ENCODE data around the gene XPOT. TPM values are rescaled to one million over a fixed set of nuclear protein-coding genes. Genes with fewer than 3 reads are reported as not detected.

The XPOT gene
- total and polyA plus RNA-seq, 2 donors (not counting 1 experiment from before 2014, with no cell fraction given): 11.7 to 48.8 TPM

- Histone ChIP-seq H4K20me1 (ENCODE audit: control insufficient read depth, insufficient read depth, low read length, poor library complexity, severe bottlenecking) (no peaks in the 10 kb centered on the region), H3K36me3 (replicated peaks in 1 of 2; ENCODE audit: control extremely low read depth in 1 of 2, control insufficient read depth in 1 of 2, extremely low read depth in 1 of 2, insufficient read depth in 2 of 2, low read length in 1 of 2) (peaks cover 22 to 89% of the 10 kb centered on the region in 2 experiments), H3K9ac (ENCODE audit: low read length) (no peak overlapping the region), H2AFZ (ENCODE audit: insufficient read depth, low read depth, low read length, poor library complexity, severe bottlenecking) (no peak overlapping the region), H3K79me2 (ENCODE audit: control insufficient read depth, insufficient read depth, low read length) (no peaks in the 10 kb centered on the region), H3K27me3 (replicated peaks in 1 of 4; ENCODE audit: control extremely low read depth in 1 of 4, control insufficient read depth in 3 of 4, insufficient read depth in 4 of 4, low read length in 3 of 4) (no peaks in the 10 kb centered on the region), H3K27ac (ENCODE audit: low read length in 2 of 2) (no peak overlapping the region), H3K9me3 (ENCODE audit: control extremely low read depth in 1 of 3, control insufficient read depth in 2 of 3, insufficient read depth in 1 of 3, low read length in 2 of 3) (no peaks in the 10 kb centered on the region), H3K4me3 (ENCODE audit: control extremely low read depth in 1 of 5, extremely low read depth in 1 of 5, insufficient read depth in 1 of 5, low read depth in 2 of 5, low read length in 4 of 5) (no peak overlapping the region), H3K4me2 (replicated peaks; ENCODE audit: low read depth, low read length, poor library complexity, severe bottlenecking) (no peak overlapping the region), H3K4me1 (ENCODE audit: control insufficient read depth in 2 of 2, insufficient read depth in 2 of 2, low read length in 2 of 2) (no peaks in the 10 kb centered on the region)
- Mint-ChIP-seq H3K9me3 (ENCODE audit: insufficient read depth) (no peaks in the 10 kb centered on the region), H3K4me1 (no peaks in the 10 kb centered on the region), H3K27ac (no peak overlapping the region), H3K27me3 (no peaks in the 10 kb centered on the region), H3K4me3 (no peak overlapping the region)
- DNase-seq (no peak), ATAC-seq (ENCODE audit: low read depth) (no peak)
- no peak for TF ChIP-seq CTCF (IDR thresholded peaks at IDR 0.05)
- no peak for TF ChIP-seq EZH2 (IDR thresholded peaks at IDR 0.05; ENCODE audit: borderline replicate concordance, insufficient read depth, low read depth, low read length, poor library complexity, severe bottlenecking)
- WGBS (ENCODE audit: insufficient coverage): no CpG with 5 or more reads among the region's 1 CpG
- POLR2A ChIA-PET: no interaction called here
- intact Hi-C loops (cut with micrococcal nuclease): no loop called here
- CTCF ChIA-PET: interaction anchor here (0.8 kb wide), 1 partner anchor 269 kb away, joined by 3 read pairs; no protein-coding TSS in a partner anchor
These were observed 23.8 kb downstream of the XPOT start for GRCh38 chr12:64427988-64428387.

GRCh38 chr12:64428956-64429355 lies 24.8 kb downstream of the XPOT start:
- ATAC-seq (ENCODE audit: low read depth) (no peak), DNase-seq (no peak)
- no peak overlapping the region for H3K4me3 ChIP-seq (ENCODE audit: control extremely low read depth in 1 of 5, extremely low read depth in 1 of 5, insufficient read depth in 1 of 5, low read depth in 2 of 5, low read length in 4 of 5)
- ChIA-PET CTCF (no interaction called here), POLR2A (no interaction called here)
- H2AFZ ChIP-seq (ENCODE audit: insufficient read depth, low read depth, low read length, poor library complexity, severe bottlenecking): no peak overlapping the region
- no peak overlapping the region for H3K4me2 ChIP-seq (replicated peaks; ENCODE audit: low read depth, low read length, poor library complexity, severe bottlenecking)
- H3K4me3 Mint-ChIP-seq: no peak overlapping the region
- H3K4me1 Mint-ChIP-seq: no peaks in the 10 kb centered on the region
- no peak for TF ChIP-seq CTCF (IDR thresholded peaks at IDR 0.05)
- TF ChIP-seq EZH2 (IDR thresholded peaks at IDR 0.05; ENCODE audit: borderline replicate concordance, insufficient read depth, low read depth, low read length, poor library complexity, severe bottlenecking): no peak
- no peaks in the 10 kb centered on the region for H3K9me3 Mint-ChIP-seq (ENCODE audit: insufficient read depth)
- no peak overlapping the region for H3K9ac ChIP-seq (ENCODE audit: low read length)
- intact Hi-C loops (cut with micrococcal nuclease): no loop called here
- H3K79me2 ChIP-seq (ENCODE audit: control insufficient read depth, insufficient read depth, low read length): no peaks in the 10 kb centered on the region
- H3K27ac Mint-ChIP-seq: no peak overlapping the region
- no peaks in the 10 kb centered on the region for H4K20me1 ChIP-seq (ENCODE audit: control insufficient read depth, insufficient read depth, low read length, poor library complexity, severe bottlenecking)
- H3K27me3 ChIP-seq (replicated peaks in 1 of 4; ENCODE audit: control extremely low read depth in 1 of 4, control insufficient read depth in 3 of 4, insufficient read depth in 4 of 4, low read length in 3 of 4): no peaks in the 10 kb centered on the region
- 100% methylated on average over 1 of the region's 4 CpGs for WGBS (ENCODE audit: insufficient coverage)
- no peaks in the 10 kb centered on the region for H3K9me3 ChIP-seq (ENCODE audit: control extremely low read depth in 1 of 3, control insufficient read depth in 2 of 3, insufficient read depth in 1 of 3, low read length in 2 of 3)
- H3K4me1 ChIP-seq (ENCODE audit: control insufficient read depth in 2 of 2, insufficient read depth in 2 of 2, low read length in 2 of 2): no peaks in the 10 kb centered on the region
- H3K27me3 Mint-ChIP-seq: no peaks in the 10 kb centered on the region
- no peak overlapping the region for H3K27ac ChIP-seq (ENCODE audit: low read length in 2 of 2)
- peaks cover 22 to 86% of the 10 kb centered on the region in 2 experiments for H3K36me3 ChIP-seq (replicated peaks in 1 of 2; ENCODE audit: control extremely low read depth in 1 of 2, control insufficient read depth in 1 of 2, extremely low read depth in 1 of 2, insufficient read depth in 2 of 2, low read length in 1 of 2)

Data from B cell (primary cell).